ENCODE measurements around the gene ANXA1. TPM values are rescaled to one million over a fixed set of nuclear protein-coding genes. Genes with fewer than 3 reads are reported as not detected.

Gene ANXA1
- total RNA-seq, 1 donor from 2014 or later = 1,561 TPM

- H3K4me3 ChIP-seq (ENCODE audit: low read depth, low read length) = no peak overlapping the region
- DNase-seq (ENCODE audit: low read depth) (peak; percentile 30), FAIRE-seq (no peak)
- no peak for TF ChIP-seq CTCF (IDR thresholded peaks at IDR 0.05; ENCODE audit: insufficient read depth, low read length, severe bottlenecking)
- H3K27me3 ChIP-seq (ENCODE audit: control insufficient read depth, insufficient read depth, low read length) = no peaks in the 10 kb centered on the region
- peaks cover 14% of the 10 kb centered on the region for H3K36me3 ChIP-seq (ENCODE audit: control insufficient read depth, insufficient read depth, low read length)
These were observed 18.7 kb downstream of the ANXA1 start for GRCh38 chr9:73170185-73170957.

- Histone ChIP-seq H3K27me3 (ENCODE audit: control insufficient read depth, insufficient read depth, low read length) (no peaks in the 10 kb centered on the region), H3K36me3 (ENCODE audit: control insufficient read depth, insufficient read depth, low read length) (peaks cover 6% of the 10 kb centered on the region), H3K4me3 (ENCODE audit: low read depth, low read length) (no peak overlapping the region)
- DNase-seq (ENCODE audit: low read depth) = peak; percentile 53
- no peak for TF ChIP-seq CTCF (IDR thresholded peaks at IDR 0.05; ENCODE audit: insufficient read depth, low read length, severe bottlenecking)
- no peak for FAIRE-seq
These were observed 21.2 kb downstream of the ANXA1 start for GRCh38 chr9:73172901-73173215.

- Histone ChIP-seq H3K4me3 (ENCODE audit: low read depth, low read length) (no peak overlapping the region), H3K36me3 (ENCODE audit: control insufficient read depth, insufficient read depth, low read length) (peaks cover 2% of the 10 kb centered on the region), H3K27me3 (ENCODE audit: control insufficient read depth, insufficient read depth, low read length) (no peaks in the 10 kb centered on the region)
- no peak for FAIRE-seq
- TF ChIP-seq CTCF (IDR thresholded peaks at IDR 0.05; ENCODE audit: insufficient read depth, low read length, severe bottlenecking) = no peak
- DNase-seq (ENCODE audit: low read depth) = peak; percentile 60
These were observed 22.1 kb downstream of the ANXA1 start for GRCh38 chr9:73173557-73174329.

- H3K36me3 ChIP-seq (ENCODE audit: control insufficient read depth, insufficient read depth, low read length) = no peaks in the 10 kb centered on the region
- H3K27me3 ChIP-seq (ENCODE audit: control insufficient read depth, insufficient read depth, low read length) = no peaks in the 10 kb centered on the region
- TF ChIP-seq CTCF (IDR thresholded peaks at IDR 0.05; ENCODE audit: insufficient read depth, low read length, severe bottlenecking) = no peak
- DNase-seq (ENCODE audit: low read depth) = peak; percentile 15
- no peak overlapping the region for H3K4me3 ChIP-seq (ENCODE audit: low read depth, low read length)
- FAIRE-seq = no peak
These were observed 22.8 kb downstream of the ANXA1 start for GRCh38 chr9:73174330-73174980.

DNA sequence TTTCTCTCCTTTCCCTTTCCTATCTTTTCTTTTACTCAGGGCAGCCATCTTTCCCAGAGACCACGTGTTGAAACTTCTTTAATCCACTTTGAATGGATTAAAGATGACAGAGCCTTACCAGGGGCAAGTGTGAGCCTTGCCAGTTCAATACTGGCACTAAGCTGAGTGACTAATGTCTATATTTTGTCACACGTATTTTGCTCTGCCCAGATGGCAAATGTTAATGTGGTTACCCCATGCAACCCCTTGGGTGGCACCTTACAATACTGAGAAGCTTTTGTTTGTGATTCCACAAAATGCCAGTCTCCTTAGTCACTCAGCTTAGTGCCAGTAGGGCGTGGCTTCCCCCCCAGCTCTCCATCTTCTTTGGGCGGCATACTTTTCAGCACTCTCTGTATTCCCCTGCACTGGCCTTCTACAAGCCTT lies 24.8 kb downstream of the ANXA1 start:
- TF ChIP-seq CTCF (IDR thresholded peaks at IDR 0.05; ENCODE audit: insufficient read depth, low read length, severe bottlenecking) = no peak
- FAIRE-seq (no peak), DNase-seq (ENCODE audit: low read depth) (peak; percentile 79)
- no peaks in the 10 kb centered on the region for H3K36me3 ChIP-seq (ENCODE audit: control insufficient read depth, insufficient read depth, low read length)
- H3K27me3 ChIP-seq (ENCODE audit: control insufficient read depth, insufficient read depth, low read length) = no peaks in the 10 kb centered on the region
- no peak overlapping the region for H3K4me3 ChIP-seq (ENCODE audit: low read depth, low read length)
